ENCODE results near the gene EDN1. TPM values are rescaled to one million over a fixed set of nuclear protein-coding genes. Genes with fewer than 3 reads are reported as not detected.

EDN1 gene
- total RNA-seq, 2 experiments from 2014 or later, result 0.13 TPM; not detected in 1

- ChIA-PET POLR2A (no interaction called here), CTCF (interaction anchor here (1.4 kb wide), 1 partner anchor 637 kb away, joined by 4 read pairs; no protein-coding TSS in a partner anchor)
Observed at GRCh38 chr6:12291839-12292604, 1.9 kb downstream of the EDN1 start.

DNA sequence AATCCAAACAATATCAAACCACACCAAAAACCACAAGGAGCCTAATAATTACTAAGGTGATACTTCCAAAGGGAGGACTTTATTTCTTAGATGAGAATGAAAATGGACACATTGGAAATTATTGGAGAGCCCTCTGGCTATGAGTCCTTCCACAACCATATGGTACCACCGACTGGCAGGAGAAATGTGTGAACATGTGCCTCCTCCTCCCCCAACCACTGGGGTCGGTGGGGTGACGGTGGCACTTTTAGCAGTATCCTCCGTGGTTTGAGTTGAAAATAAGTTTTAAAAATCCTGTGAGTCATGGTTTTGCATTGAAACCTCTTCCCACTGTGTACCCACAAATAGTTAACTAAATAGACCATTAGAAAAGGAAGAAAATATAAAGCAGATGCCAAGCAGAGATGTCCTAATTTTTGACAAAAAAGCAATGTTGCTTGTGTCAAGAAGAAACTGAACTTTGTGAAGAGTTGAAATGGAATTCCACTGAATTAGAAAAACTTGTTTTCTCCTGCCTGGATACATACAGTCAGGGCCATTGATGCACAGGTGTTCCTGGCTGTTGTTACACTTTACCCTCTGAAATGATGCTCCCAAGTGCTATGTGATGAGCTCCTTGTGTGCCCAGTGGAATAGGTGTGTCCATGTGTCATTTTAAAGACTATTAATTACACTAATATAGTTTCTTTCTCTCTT lies 3.2 kb downstream of the EDN1 start:
- ChIA-PET CTCF (no interaction called here), POLR2A (no interaction called here)

GRCh38 chr6:12293931-12294807 lies 4.0 kb downstream of the EDN1 start:
- ChIA-PET POLR2A (no interaction called here), CTCF (no interaction called here)

DNA sequence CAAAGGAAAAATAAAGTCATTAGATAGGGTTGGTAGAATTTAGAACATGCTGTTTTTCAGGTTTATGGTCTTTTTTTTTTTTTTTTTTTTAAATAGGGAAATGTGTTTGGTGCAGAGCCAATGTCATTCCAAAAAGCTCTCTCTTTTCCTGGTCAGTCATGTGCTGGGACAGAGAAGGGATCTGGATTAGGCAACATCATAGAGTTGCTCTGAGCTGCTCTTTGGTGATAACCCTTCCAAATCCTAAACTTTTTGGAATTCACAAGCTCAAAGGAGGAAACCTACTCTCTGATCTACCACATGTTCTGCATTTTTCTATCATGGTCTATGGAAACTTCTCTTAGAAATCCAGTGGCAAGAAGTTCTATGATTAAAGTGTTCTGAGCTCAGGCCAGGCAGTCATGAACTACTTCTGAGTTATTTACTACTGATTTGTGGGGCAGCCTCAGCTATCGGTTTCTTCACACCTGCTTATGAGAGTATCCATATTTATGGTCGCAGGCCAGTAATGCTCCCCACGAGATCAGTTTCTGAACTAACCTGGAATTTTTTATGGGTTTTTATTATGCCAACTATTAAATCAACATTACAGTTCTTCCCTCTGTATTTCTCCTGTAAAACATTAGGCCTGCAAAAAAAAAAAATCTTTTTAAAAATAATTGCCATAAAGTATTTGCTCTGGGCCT lies 4.8 kb downstream of the EDN1 start:
- POLR2A ChIA-PET, result no interaction called here
- CTCF ChIA-PET, result no interaction called here

GRCh38 chr6:12295558-12296254 lies 5.5 kb downstream of the EDN1 start:
- CTCF ChIA-PET, result no interaction called here
- POLR2A ChIA-PET, result no interaction called here

GRCh38 chr6:12296255-12296573 lies 6.1 kb downstream of the EDN1 start:
- ChIA-PET POLR2A (no interaction called here), CTCF (no interaction called here)

DNA sequence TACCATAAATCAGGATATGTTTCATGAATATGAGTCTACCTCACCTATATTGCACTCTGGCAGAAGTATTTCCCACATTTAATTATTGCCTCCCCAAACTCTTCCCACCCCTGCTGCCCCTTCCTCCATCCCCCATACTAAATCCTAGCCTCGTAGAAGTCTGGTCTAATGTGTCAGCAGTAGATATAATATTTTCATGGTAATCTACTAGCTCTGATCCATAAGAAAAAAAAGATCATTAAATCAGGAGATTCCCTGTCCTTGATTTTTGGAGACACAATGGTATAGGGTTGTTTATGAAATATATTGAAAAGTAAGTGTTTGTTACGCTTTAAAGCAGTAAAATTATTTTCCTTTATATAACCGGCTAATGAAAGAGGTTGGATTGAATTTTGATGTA lies 6.4 kb downstream of the EDN1 start:
- CTCF ChIA-PET, result no interaction called here
- POLR2A ChIA-PET, result no interaction called here

GRCh38 chr6:12297363-12298016 lies 7.3 kb downstream of the EDN1 start:
- POLR2A ChIA-PET, result no interaction called here
- CTCF ChIA-PET, result no interaction called here

- POLR2A ChIA-PET, result interaction anchor here (0.6 kb wide), 1 partner anchor 25 kb away, joined by 9 read pairs; no protein-coding TSS in a partner anchor
- CTCF ChIA-PET, result no interaction called here
Observed at GRCh38 chr6:12298017-12298978, 8.1 kb downstream of the EDN1 start.

- POLR2A ChIA-PET, result interaction anchor here (0.6 kb wide), 1 partner anchor 26 kb away, joined by 9 read pairs; no protein-coding TSS in a partner anchor
- CTCF ChIA-PET, result no interaction called here
Observed at GRCh38 chr6:12298995-12299394, 8.8 kb downstream of the EDN1 start.

DNA sequence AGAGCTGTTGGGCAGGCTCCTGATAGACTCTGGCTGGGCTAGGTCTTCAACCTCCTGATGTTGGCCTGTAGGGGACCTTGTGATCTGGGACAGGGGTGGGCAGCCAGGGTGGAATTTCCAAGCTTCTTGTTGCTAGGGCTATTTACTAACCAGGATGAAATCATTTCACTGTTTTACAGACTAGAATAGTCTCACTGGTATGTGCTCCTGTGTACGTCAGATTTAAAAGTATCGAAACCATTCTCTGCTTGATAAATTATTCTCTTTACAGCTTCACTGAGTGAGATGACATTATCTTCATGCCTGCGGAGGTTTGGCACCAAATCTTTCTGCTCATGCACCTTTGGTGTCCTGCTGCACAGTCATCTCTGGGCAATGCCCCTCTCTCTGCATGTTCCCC lies 10.9 kb downstream of the EDN1 start:
- POLR2A ChIA-PET, result no interaction called here
- CTCF ChIA-PET, result no interaction called here

- ChIA-PET POLR2A (no interaction called here), CTCF (interaction anchor here (1.1 to 1.8 kb wide), 2 partner anchors 14 to 17 kb away, joined by 3 read pairs; partner anchors contain the start of gene EDN1)
Observed at GRCh38 chr6:12304487-12304886, 14.3 kb downstream of the EDN1 start.

DNA sequence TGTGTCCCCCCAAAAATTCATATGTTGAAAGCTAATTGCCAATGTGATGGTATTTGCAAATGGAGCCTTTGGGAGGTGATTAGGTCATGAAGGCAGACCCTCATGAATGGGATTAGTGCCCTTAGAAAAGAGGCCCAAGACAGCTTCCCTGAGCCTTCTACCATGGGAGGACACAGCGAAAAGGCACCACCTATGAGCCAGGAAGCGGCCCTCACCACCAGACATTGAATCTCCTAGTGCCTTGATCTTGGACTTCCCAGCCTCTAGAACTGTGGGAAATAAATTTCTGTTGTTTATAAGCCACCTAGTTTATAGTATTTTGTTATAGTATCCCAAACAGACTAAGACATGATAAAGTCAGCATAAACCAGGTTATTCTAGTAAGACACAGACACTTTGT lies 18.9 kb downstream of the EDN1 start:
- ChIA-PET CTCF (no interaction called here), POLR2A (no interaction called here)

DNA sequence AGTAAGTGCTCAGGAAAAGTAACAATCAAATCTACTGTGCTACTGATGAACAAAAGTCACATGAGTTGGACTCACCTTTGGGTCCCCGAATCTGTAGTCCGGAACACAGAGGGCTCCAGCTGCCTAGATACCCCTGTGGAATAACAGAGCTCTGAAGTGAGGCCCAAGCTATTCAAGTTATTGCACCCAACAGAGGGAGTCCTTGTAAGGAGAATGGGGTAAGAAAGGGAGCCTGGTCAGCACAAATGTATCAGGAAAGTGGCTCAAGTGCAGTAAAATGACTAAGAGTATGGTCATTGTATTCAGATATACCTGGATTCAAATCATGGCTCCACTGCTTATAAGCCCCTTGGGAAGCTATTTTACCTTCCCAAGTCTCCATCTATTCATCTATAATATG lies 20.9 kb downstream of the EDN1 start:
- ChIA-PET POLR2A (no interaction called here), CTCF (no interaction called here)

- POLR2A ChIA-PET, result no interaction called here
- CTCF ChIA-PET, result no interaction called here
Observed at GRCh38 chr6:12312736-12313135, 22.6 kb downstream of the EDN1 start.

- ChIA-PET POLR2A (no interaction called here), CTCF (no interaction called here)
Observed at GRCh38 chr6:12313306-12313991, 23.3 kb downstream of the EDN1 start.

DNA sequence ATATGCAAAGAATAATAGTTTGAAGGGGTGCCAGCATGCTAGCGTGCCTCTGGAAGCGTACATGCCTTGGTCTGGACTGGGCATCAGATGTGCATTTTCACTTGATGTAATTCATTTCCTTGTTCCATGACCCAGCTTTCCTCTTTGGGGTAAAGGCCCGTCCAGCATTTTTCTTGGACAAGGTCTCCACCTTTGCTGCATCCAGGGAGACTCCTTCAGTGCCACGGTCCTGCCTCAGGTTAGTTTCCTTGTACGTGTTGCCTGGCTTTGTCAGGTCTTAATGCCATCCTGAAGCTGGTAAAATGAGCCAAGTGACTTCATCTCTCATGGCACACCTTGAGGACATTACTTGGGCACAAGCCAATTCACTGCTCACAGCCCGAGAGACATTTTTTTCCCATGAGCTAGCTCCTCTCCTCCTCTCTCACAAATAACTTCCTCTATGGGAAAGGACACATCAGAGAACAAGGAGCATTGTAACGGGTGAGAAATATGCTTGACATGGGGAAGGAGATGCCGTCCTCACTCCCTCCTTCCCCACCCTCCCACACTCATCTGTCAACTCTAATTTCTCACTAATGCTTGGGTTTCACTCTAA lies 23.9 kb downstream of the EDN1 start:
- ChIA-PET POLR2A (no interaction called here), CTCF (no interaction called here)

Data from activated CD8-positive, alpha-beta memory T cell treated with anti-CD3 and anti-CD28 coated beads for 36 hours (primary cell).